GM18861 (cell line): ENCODE data around the gene TTLL3.
"Not testable (repeated sequence)": the region's sequence is repeated elsewhere in the genome, so short reads cannot be mapped to it uniquely, and the experiment has no call there.

Experiments
- ATAC-seq: cut with Tn5 transposase; IDR thresholded peaks from one replicate; pipeline ENCODE4 v1.9.1; 2021; ENCODE audit not compliant: unreplicated experiment

The TTLL3 gene

DNA sequence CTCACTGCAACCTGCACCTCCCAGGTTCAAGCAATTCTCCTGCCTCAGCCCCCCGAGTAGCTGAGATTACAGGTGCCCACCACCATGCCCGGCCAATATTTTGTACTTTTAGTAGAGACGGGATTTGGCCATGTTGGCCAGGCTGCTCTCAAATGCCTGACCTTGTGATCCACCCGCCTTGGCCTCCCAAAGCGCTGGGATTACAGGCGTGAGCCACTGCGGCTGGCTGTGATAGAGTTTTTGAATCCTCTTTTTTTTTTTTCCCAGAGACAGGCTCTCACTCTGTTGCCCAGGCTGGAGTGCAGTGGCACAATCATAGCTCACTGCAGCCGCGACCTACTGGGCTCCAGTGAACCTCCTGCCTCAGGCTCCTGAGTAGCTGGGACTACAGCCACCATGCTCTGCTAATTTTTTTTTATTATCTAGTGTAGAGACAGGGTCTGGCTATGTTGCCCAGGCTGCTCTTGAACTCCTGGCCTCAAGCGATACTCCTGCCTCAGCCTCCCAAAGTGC lies 55.1 kb downstream of the TTLL3 start:
- not testable (repeated sequence) for ATAC-seq

DNA sequence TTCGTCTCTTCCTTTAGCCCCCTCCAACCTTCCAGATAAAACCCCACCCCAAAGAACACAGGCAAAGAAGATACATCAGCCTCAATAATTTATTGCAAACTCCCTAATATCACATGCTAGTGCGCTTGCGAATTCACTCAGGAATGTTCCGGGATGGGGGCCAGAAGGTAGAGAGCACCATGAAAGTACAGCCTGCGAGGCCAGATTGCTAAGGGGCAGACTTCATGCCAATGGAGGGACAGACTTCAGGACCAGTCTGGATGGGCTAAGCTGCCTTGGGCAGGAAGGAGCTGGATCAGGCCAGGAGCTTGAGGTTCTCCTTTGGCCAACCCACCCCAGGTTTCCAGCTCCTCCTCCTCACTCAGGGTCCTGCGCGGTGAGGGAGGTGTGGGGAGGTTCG lies 56.6 kb downstream of the TTLL3 start:
- ATAC-seq: no peak

DNA sequence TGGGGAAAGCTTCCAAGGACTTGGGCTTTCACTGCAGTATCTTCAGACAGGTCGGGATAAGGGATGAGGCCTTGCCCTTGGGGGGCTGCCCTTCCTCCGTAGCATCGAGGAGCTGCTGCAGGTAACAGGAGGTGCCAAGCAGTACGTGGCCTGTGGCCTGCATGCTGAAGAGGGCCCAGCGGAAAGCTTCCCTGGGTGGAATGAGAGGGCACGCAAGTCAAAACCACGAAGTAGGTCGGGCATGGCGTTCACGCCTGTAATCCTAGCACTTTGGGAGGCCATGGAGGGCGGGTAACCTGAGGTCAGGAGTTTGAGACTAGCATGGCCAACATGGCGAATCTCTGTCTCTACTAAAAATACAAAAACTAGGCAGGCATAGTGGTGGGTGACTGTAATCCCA lies 57.0 kb downstream of the TTLL3 start:
- no peak for ATAC-seq

DNA sequence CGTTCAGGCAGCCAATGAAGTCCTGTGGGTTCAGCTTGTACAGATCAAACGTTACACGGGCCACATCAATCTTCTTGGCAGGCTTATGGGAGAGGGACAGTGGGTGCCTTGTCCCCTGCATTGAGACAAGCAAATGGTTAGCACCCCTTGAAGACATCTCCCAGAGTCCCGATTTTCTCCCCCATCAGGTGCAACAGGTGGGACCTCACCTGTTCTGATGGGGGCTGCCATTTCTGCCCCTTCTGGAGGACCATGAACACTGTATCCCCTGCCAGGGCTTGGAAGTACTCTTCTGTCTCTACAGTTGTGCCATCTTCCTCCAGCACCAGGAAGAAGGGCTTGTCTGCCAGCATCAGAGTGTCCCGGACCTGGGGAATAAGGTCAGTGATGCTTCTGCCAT lies 59.9 kb downstream of the TTLL3 start:
- ATAC-seq: no peak

DNA sequence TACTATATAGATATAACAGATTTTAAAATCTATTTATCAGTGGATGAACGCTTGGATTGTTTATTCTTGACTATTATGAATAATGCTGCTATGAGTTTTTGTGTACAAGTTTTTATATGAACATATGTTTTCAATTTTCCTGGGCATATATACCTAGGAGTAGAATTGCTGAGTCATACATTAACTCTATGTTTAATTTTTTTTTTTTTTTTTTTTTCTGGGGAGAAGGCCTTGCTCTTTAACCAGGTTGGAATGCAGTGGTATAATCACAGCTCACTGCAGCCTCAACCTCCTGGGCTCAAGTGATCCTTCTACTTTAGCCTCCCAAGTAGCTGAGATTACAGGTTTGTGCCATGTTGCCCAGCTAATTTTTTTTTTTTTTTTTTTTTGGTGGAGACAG lies 60.9 kb downstream of the TTLL3 start:
- no peak for ATAC-seq

DNA sequence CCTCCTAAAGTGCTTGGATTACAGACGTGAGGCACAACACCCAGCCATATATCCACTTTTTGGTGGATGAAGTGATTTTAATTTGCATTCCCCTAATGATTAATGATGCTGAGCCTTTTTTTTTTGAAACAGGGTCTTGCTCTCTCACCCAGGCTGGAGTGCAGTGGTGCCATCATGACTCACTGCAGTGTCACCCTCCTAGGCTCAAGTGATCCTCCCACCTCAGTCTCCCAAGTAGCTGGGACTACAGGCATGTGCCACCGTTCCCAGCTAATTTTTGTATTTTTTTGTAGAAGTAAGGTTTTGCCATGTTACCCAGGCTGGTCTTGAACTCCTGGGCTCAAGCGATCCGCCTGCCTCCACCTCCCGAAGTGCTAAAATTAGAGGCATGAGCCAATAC lies 62.0 kb downstream of the TTLL3 start:
- ATAC-seq: not testable (repeated sequence)

DNA sequence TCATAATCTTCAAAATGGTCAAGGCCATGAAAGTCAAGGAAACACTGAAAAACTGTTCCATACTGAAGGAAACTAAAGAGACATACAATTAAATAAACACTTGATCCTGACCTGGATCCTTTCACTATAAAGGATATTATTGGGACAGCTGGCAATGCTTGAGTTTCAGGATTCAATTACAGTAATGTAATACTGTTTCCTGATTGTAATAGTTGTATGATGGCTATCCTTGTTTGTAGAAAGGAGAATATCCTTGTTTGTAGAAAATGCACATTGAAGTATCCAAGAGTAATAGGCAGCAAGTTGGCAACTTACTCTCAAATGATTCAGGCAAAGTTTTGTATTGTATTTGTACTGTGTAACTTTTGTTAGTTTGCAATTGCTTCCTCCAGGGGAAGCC lies 65.4 kb downstream of the TTLL3 start:
- ATAC-seq: no peak

DNA sequence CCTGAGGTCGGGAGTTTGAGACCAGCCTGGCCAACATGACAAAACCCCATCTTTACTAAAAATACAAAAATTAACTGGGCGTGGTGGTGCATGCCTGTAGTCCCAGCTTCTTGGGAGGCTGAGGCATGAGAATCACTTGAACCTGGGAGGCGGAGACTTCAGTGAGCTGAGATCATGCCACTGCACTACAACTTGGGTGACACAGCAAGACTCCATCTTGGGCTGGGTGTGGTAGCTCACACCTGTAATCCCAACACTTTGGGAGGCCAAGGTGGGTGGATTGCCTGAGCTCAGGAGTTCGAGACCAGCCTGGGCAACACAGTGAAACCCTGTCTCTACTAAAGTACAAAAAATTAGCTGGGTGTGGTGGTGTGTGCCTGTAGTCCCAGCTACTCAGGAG lies 66.2 kb downstream of the TTLL3 start:
- ATAC-seq: not testable (repeated sequence)

DNA sequence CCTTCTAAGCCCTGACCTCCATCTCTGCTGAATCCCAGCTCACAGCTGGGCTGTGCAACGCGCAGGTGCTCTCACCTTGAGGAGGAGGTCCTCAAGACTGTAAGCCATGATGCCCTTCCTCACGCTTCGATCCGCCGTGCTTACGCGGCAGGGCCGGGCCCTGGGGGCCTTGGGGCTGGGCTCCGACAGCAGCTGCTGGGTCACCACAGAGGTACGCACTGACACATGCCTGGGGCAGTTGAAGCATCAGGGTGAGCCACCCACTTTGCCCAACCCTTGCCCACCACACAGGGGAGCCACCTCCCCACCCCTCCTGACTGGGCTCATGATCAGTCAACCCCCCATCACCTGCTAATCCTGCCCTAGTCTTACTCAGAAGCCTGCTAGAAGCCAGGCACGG lies 66.9 kb downstream of the TTLL3 start:
- ATAC-seq: no peak

DNA sequence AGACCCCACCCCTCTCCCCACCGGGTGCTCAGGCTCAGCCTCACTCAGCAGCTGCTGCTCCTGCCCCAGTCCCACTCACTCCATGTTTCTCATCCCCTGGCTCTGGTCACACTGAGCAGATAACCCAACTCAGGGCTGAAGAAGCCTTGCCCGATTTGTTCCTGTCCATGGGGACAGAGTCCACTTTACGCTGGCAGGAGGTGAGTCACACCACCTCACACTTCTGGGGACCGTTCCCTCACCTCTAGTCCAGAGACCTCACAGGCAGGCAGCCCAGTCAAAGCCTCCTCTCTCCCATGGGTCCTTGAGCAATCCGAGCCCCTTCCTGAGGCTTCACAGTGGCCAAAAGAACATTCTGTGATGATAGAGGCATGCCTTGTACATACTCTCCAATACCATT lies 68.6 kb downstream of the TTLL3 start:
- ATAC-seq: no peak

DNA sequence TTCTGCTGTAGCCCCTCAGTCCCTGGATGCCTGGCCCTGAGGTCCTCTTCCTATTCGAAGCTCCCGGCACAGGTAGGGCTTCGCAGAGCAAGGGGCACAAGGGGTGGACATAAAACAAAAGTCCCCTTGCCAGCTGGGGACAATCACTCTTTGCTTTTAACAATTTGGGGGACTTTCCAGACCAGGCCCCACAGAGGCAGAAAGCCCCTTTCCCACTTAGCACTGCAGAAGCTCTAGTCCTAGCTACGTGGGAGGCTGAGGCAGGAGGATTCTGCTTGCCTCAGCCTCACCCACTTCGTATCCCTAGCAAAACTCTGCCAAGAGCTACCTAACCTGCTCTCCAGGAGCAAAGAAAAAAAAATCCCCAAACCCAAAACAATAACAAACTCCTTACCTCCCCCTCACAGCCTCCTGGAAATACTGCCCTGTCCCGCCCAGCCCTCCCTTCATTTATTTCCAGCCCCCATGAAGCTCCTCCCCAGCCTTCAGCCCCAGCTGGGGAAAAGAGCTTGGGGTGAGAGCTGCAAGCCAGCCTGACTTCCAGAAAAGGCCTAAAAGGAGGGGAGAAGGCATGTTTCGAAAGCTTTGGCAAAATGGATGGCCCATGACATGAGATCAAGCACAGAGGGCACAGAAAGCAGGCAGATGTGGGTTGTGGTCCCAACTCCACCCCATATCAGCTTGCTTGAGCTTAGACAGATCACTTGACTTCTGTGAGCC lies 69.9 kb downstream of the TTLL3 start, which contains the start of gene CIDEC:
Gene CIDEC, minus strand, starts transcription at position 424 of the 720 bp plus-strand sequence. CDS start 1,767 bp downstream, outside the sequence.
- no peak for ATAC-seq

DNA sequence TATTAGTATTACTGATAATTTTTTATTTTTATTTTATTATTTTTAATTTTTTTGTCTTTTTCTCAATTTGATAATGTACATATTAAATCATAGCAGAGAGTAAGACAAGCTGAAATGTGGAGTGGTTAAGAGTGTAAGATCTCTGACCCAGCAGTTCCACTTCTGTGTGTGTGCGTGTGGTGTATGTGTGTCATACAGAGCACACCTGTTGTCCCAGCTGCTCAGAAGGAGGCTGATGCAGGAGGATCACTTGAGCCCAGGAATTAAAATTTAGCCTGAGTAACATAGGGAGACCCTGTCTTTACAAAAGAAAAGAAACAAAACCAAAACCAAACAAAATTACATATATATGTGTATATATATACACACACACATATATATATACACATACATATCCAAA lies 71.4 kb downstream of the TTLL3 start:
- ATAC-seq: no peak

DNA sequence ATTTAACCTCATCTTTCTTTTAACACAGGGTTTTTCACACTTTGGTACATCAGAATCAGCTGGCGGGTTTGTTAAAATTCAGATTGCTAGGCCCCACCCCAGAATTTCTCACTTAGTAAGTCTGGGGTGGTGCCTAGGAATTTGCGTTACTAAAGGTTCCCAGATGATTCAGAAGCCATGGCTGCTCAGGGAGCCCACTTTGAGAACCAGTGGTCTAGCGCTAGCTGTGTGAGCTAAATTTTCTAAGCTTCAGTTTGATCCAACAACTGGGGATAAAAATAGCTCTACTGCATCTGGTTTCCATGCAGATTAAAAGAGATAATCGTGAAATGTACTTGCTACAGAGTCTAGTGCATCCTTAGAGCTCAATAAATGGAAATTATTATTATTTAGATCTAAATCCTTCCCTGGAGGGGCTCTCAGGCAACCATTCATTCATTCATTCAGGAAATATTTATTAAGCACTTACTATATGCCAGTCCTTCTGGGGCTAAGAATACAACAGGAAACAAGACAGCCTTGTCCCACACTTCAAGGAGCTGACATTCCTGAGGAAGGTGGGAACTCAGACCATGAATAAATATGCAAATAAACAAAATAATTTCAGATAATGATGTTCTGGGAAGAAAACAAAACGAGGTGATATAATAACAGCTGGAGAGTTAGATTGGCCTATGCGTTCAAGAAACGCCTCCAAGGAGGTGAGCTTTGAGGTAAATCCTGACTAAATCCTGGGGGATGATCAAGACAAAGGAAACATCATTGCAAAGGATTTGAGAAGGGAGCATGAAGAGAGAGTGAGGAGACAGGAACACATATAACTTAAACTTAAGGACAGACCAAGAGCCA lies 73.9 kb downstream of the TTLL3 start:
- ATAC-seq: no peak

DNA sequence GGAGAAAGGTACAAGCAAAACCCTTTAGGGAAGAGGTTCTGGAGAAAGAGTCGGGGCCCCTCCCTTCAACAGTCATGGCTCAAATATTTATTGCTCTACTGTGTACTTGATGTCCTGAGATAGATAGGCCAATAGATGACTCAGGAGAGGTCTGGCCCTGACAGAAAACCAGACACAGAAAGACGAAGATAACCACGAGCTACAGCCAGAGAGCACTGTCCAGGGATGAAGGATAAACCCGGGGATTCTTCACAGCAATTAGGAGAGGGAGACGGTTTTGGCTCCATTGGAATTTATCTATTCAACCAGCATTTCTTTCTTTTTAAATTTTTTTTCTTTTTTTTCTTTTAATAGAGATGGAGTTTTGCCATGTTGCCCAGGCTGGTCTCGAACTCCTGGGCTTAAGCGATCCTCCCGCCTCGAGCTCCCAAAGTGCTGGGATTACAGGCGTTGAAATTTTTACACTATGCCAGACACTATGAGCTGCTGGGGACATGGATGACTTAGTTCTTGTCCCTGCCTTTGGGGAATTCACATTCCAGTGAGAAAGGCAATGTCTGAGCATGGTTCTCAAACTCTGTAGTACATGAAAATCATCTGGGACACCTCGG lies 74.6 kb downstream of the TTLL3 start:
- ATAC-seq: no peak
